Measurements from ENCODE around the gene SGF29.

SGF29 gene

GRCh38 chr16:28567292-28567691 lies 13.6 kb downstream of the SGF29 start:
- H3K4me3 ChIP-seq (ENCODE audit: low read depth, low read length) = no peak overlapping the region
- DNase-seq (ENCODE audit: low read depth) = no peak
- TF ChIP-seq MYC (IDR thresholded peaks at IDR 0.05; ENCODE audit: low read depth, low read length) (no peak), POLR2A (IDR thresholded peaks at IDR 0.05; ENCODE audit: extremely low read depth, insufficient read length) (no peak), MAX (IDR thresholded peaks at IDR 0.05; ENCODE audit: low read depth, low read length) (no peak), CTCF (IDR thresholded peaks at IDR 0.05; ENCODE audit: low read depth, low read length) (no peak)

- H3K4me3 ChIP-seq (ENCODE audit: low read depth, low read length) = no peak overlapping the region
- no peak for TF ChIP-seq POLR2A (IDR thresholded peaks at IDR 0.05; ENCODE audit: extremely low read depth, insufficient read length)
- TF ChIP-seq CTCF (IDR thresholded peaks at IDR 0.05; ENCODE audit: low read depth, low read length) = no peak
- TF ChIP-seq MYC (IDR thresholded peaks at IDR 0.05; ENCODE audit: low read depth, low read length) = no peak
- TF ChIP-seq MAX (IDR thresholded peaks at IDR 0.05; ENCODE audit: low read depth, low read length) = no peak
- DNase-seq (ENCODE audit: low read depth) = no peak
These were observed 15.3 kb downstream of the SGF29 start for GRCh38 chr16:28569021-28569420.

- H3K4me3 ChIP-seq (ENCODE audit: low read depth, low read length) = no peak overlapping the region
- TF ChIP-seq CTCF (IDR thresholded peaks at IDR 0.05; ENCODE audit: low read depth, low read length) (no peak), MAX (IDR thresholded peaks at IDR 0.05; ENCODE audit: low read depth, low read length) (no peak), POLR2A (IDR thresholded peaks at IDR 0.05; ENCODE audit: extremely low read depth, insufficient read length) (no peak), MYC (IDR thresholded peaks at IDR 0.05; ENCODE audit: low read depth, low read length) (no peak)
These were observed 16.4 kb downstream of the SGF29 start for GRCh38 chr16:28569968-28570752.

GRCh38 chr16:28572696-28573510 lies 19.2 kb downstream of the SGF29 start:
- DNase-seq (ENCODE audit: low read depth) = no peak
- H3K4me3 ChIP-seq (ENCODE audit: low read depth, low read length) = no peak overlapping the region
- TF ChIP-seq MYC (IDR thresholded peaks at IDR 0.05; ENCODE audit: low read depth, low read length) (no peak), MAX (IDR thresholded peaks at IDR 0.05; ENCODE audit: low read depth, low read length) (no peak), POLR2A (IDR thresholded peaks at IDR 0.05; ENCODE audit: extremely low read depth, insufficient read length) (no peak), CTCF (IDR thresholded peaks at IDR 0.05; ENCODE audit: low read depth, low read length) (no peak)

More at GRCh38 chr16:28569968-28570752, 16.4 kb downstream of the SGF29 start:
- DNase-seq (ENCODE audit: low read depth) = no peak

- H3K4me3 ChIP-seq (ENCODE audit: low read depth, low read length) = no peak overlapping the region
- TF ChIP-seq CTCF (IDR thresholded peaks at IDR 0.05; ENCODE audit: low read depth, low read length) (no peak), MAX (IDR thresholded peaks at IDR 0.05; ENCODE audit: low read depth, low read length) (no peak), MYC (IDR thresholded peaks at IDR 0.05; ENCODE audit: low read depth, low read length) (no peak), POLR2A (IDR thresholded peaks at IDR 0.05; ENCODE audit: extremely low read depth, insufficient read length) (no peak)
- no peak for DNase-seq (ENCODE audit: low read depth)
These were observed 20.3 kb downstream of the SGF29 start for GRCh38 chr16:28573738-28574718.

All from NB4 (cell line).